Endodermal cell (in vitro differentiated cells): ENCODE data around the gene TRAPPC5. TPM values are rescaled to one million over a fixed set of nuclear protein-coding genes. Genes with fewer than 3 reads are reported as not detected.
A peak's percentile ranks its signal among the peaks of the same experiment; 100 is the strongest.

Source experiments
- DNase-seq: peaks from one replicate; pipeline ENCODE4 v3.0.0-alpha.2; 2017
- H3K27ac ChIP-seq: 2 replicates; pipeline ENCODE4 v1.5.1; 2013; ENCODE audit warnings: mild to moderate bottlenecking, low read depth, low read length, moderate library complexity
- H3K27me3 ChIP-seq: 2 replicates; pipeline ENCODE4 v1.6.1; 2013; ENCODE audit warnings: mild to moderate bottlenecking, low read length, moderate library complexity; ENCODE audit not compliant: insufficient read depth, control insufficient read depth, poor library complexity, severe bottlenecking
- H3K36me3 ChIP-seq: 2 replicates; pipeline ENCODE4 v1.7.0; 2013; ENCODE audit warnings: mild to moderate bottlenecking, low read length, moderate library complexity; ENCODE audit not compliant: control insufficient read depth, insufficient read depth
- H3K4me1 ChIP-seq: one replicate; pipeline ENCODE4 v1.7.0; 2013; ENCODE audit warnings: low read length; ENCODE audit not compliant: control insufficient read depth, insufficient read depth
- H3K4me3 ChIP-seq: 2 replicates; pipeline ENCODE4 v1.5.1; 2013; ENCODE audit warnings: mild to moderate bottlenecking, low read length, moderate library complexity
- H3K9ac ChIP-seq: 2 replicates; pipeline ENCODE4 v1.6.1; 2013; ENCODE audit warnings: mild to moderate bottlenecking, low read length, moderate library complexity; ENCODE audit not compliant: poor library complexity, severe bottlenecking; ENCODE audit errors: extremely low read depth
- H3K9me3 ChIP-seq: 2 replicates; pipeline ENCODE4 v1.6.1; 2013; ENCODE audit warnings: mild to moderate bottlenecking, low read length, moderate library complexity; ENCODE audit not compliant: control insufficient read depth
- H3K27ac Mint-ChIP-seq: 2 replicates; pipeline ENCODE4 v1.8.0; 2020; ENCODE audit warnings: mixed read lengths
- H3K27me3 Mint-ChIP-seq: 2 replicates; pipeline ENCODE4 v1.8.0; 2021; ENCODE audit warnings: mild to moderate bottlenecking, mixed read lengths; ENCODE audit not compliant: insufficient read depth
- H3K36me3 Mint-ChIP-seq: 2 replicates; pipeline ENCODE4 v1.8.0; 2020; ENCODE audit warnings: low read depth, mixed read lengths
- H3K4me1 Mint-ChIP-seq: 2 replicates; pipeline ENCODE4 v1.8.0; 2020; ENCODE audit warnings: mixed read lengths
- H3K4me3 Mint-ChIP-seq: 2 replicates; pipeline ENCODE4 v1.8.0; 2020; ENCODE audit warnings: mild to moderate bottlenecking, moderate library complexity, mixed read lengths
- H3K9me3 Mint-ChIP-seq: 2 replicates; pipeline ENCODE4 v1.8.0; 2020; ENCODE audit warnings: mild to moderate bottlenecking, mixed read lengths
- WGBS, 2 experiments: methylation state at CpG; one replicate each; pipeline versions ENCODE4 v1.1.5 to v1.1.7; 2013; ENCODE audit warnings: missing lambda C conversion rate in 2 of 2, mixed read lengths in 1 of 2; ENCODE audit not compliant: insufficient coverage in 1 of 2, insufficient read length in 1 of 2; 5-methylcytosine and 5-hydroxymethylcytosine counted together
- total RNA-seq, 2 donors: library from RNA; stranded (reverse); fragmentation: NEBNext Ultra II Directional in 1 of 2; extraction: Animal tissue kit (Norgen Biotek cat#: 25700) in 1 of 2; gene quantifications; 2 replicates in 1 of 2; 3 replicates in 1 of 2; pipeline ENCODE4 v1.2.1, GENCODE V29; 2021
- TF ChIP-seq, protein P1 (sequence below): fragments of 200-600 bp; sonication (generic); conservative IDR thresholded peaks from 2 replicates; pipeline ENCODE4 v1.5.0; 2021; ENCODE audit warnings: antibody characterized with exemption, mild to moderate bottlenecking

The TRAPPC5 gene
- total RNA-seq, 2 donors from 2014 or later = 64.6 to 93.1 TPM

DNA sequence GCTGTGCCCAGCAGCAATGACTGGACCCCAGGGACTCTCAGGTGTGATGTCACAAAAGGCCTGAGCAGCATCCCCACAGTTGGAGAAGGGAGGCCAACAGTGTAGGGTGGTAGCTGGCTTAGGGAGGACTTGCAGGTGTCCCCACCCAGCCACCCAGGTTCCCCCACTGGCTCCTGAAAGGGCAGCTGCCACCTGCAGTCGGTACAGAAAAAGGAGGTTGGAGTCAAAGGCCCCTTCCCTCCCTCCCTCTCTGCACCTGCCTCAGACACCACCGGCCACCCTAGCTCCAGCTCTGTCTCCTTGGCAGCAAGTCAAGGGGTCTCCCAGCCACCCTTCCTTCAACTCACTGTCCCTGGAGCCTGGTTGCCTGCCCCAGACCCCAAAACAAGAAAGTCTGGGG is 46.9 kb upstream of the TRAPPC5 start, which contains the start of gene PCP2:
Gene PCP2 (minus strand): TSS at position 22 of the 400 bp plus-strand sequence. CDS start 262 bp downstream, outside the sequence.
- DNase-seq = no peak
- WGBS, 2 experiments = 64% methylated on average over 2 of the region's 2 CpGs; no CpG with 5 or more reads in 1 of the 2 experiments
- peaks cover 14% of the 10 kb centered on the region for H3K4me1 Mint-ChIP-seq
- Histone ChIP-seq H3K9me3 (no peaks in the 10 kb centered on the region), H3K27me3 (peaks cover 23% of the 10 kb centered on the region), H3K4me1 (no peaks in the 10 kb centered on the region), H3K36me3 (no peaks in the 10 kb centered on the region), H3K27ac (no peak within 1 kb of the TSS), H3K9ac (no peak within 1 kb of the TSS), H3K4me3 (no peak within 1 kb of the TSS)
- no peak within 1 kb of the TSS for H3K4me3 Mint-ChIP-seq
- peaks cover 30% of the 10 kb centered on the region for H3K27me3 Mint-ChIP-seq
- TF ChIP-seq, protein P1, sequence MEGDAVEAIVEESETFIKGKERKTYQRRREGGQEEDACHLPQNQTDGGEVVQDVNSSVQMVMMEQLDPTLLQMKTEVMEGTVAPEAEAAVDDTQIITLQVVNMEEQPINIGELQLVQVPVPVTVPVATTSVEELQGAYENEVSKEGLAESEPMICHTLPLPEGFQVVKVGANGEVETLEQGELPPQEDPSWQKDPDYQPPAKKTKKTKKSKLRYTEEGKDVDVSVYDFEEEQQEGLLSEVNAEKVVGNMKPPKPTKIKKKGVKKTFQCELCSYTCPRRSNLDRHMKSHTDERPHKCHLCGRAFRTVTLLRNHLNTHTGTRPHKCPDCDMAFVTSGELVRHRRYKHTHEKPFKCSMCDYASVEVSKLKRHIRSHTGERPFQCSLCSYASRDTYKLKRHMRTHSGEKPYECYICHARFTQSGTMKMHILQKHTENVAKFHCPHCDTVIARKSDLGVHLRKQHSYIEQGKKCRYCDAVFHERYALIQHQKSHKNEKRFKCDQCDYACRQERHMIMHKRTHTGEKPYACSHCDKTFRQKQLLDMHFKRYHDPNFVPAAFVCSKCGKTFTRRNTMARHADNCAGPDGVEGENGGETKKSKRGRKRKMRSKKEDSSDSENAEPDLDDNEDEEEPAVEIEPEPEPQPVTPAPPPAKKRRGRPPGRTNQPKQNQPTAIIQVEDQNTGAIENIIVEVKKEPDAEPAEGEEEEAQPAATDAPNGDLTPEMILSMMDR = no peak
- H3K36me3 Mint-ChIP-seq = peaks cover 2% of the 10 kb centered on the region
- no peak within 1 kb of the TSS for H3K27ac Mint-ChIP-seq
- no peaks in the 10 kb centered on the region for H3K9me3 Mint-ChIP-seq

DNA sequence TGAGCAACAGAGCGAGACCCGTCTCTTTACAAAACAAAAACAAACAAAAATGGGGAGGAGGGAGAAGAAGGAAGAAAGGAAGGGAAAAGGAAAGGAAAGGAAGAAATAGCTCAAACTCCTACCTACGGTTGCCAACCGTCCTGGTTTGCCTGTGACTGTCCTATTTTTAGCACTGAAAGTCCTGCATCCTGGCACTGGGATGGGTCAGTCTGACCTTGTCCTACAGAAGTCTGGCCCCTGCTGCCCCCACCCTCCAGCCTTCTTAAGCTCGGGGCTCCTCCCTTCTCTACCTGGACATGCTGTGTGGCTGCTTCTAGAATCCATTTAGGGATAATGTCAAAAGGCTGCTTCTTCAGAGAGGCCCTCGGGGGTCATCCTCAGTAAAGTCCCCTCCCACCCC is 45.0 kb upstream of the TRAPPC5 start:
- Histone ChIP-seq H3K27ac (no peak overlapping the region), H3K36me3 (peaks cover 10% of the 10 kb centered on the region), H3K9me3 (no peaks in the 10 kb centered on the region), H3K4me1 (no peaks in the 10 kb centered on the region), H3K4me3 (no peak overlapping the region), H3K27me3 (peaks cover 23% of the 10 kb centered on the region), H3K9ac (no peak overlapping the region)
- TF ChIP-seq, protein P1 = no peak
- peaks cover 30% of the 10 kb centered on the region for H3K27me3 Mint-ChIP-seq
- peaks cover 14% of the 10 kb centered on the region for H3K36me3 Mint-ChIP-seq
- H3K27ac Mint-ChIP-seq = no peak overlapping the region
- peaks cover 1% of the 10 kb centered on the region for H3K4me1 Mint-ChIP-seq
- H3K9me3 Mint-ChIP-seq = no peaks in the 10 kb centered on the region
- H3K4me3 Mint-ChIP-seq = peak overlapping the region; percentile 77
- 69 to 78% methylated on average over 6 of the region's 6 CpGs for WGBS, 2 experiments
- no peak for DNase-seq

DNA sequence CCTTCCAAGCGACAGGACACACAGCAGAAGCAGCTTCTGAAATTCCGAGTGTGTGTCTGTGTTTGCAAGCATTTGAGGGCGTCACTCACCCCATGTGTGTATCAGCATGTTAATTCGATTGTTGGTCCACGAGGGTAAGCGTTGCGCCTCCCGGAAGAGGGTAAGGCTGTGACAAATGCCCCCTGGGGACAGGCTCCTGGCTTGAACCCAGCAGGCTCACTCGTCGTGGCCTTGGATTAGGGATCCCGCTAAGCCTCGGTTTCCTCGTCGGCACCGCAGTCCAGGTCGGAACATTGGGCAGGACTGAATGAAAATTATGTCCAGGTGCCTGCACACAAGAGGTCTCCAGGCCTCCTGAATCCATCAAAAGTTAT is 44.3 kb upstream of the TRAPPC5 start:
- H3K9ac ChIP-seq = no peak overlapping the region
- H3K4me3 ChIP-seq = peak overlapping the region; percentile 86
- peaks cover 23% of the 10 kb centered on the region for H3K27me3 ChIP-seq
- no peaks in the 10 kb centered on the region for H3K4me1 Mint-ChIP-seq
- TF ChIP-seq, protein P1 = no peak
- H3K9me3 ChIP-seq = no peaks in the 10 kb centered on the region
- H3K27me3 Mint-ChIP-seq = peaks cover 30% of the 10 kb centered on the region
- no peak overlapping the region for H3K27ac ChIP-seq
- H3K36me3 ChIP-seq = peaks cover 10% of the 10 kb centered on the region
- 69 to 80% methylated on average over 16 of the region's 16 CpGs for WGBS, 2 experiments
- no peaks in the 10 kb centered on the region for H3K4me1 ChIP-seq
- no peak overlapping the region for H3K27ac Mint-ChIP-seq
- peaks cover 14% of the 10 kb centered on the region for H3K36me3 Mint-ChIP-seq
- no peaks in the 10 kb centered on the region for H3K9me3 Mint-ChIP-seq
- DNase-seq = no peak
- peak overlapping the region; percentile 77 for H3K4me3 Mint-ChIP-seq
